ENCODE data around the gene TRIM33. TPM values are rescaled to one million over a fixed set of nuclear protein-coding genes. Genes with fewer than 3 reads are reported as not detected.
"Not testable (repeated sequence)": the region's sequence is repeated elsewhere in the genome, so short reads cannot be mapped to it uniquely, and the experiment has no call there.

Gene TRIM33
- total and polyA plus RNA-seq, 2 donors (not counting 1 experiment from before 2014, with no cell fraction given): 17.8 to 21.5 TPM

DNA sequence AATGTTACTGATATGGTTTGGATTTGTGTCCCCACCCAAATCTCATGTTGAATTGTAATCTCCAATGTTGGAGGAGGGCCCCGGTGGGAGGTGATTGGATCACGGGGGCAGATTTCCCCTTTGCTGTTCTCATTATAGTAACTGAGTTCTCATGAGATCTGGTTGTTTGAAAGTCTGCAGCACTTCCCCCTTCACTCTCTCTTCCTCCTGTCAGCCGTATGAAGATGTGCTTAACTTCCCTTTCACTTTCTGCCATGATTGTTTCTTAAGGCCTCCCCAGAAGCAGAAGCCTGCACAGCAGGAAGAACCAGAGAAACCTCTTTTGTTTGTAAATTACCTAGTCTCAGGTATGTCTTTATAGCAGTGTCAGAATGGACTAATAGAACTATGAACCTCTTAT lies 28.4 kb downstream of the TRIM33 start:
- Histone ChIP-seq H3K27ac (ENCODE audit: insufficient read depth, low read length) (no peak overlapping the region), H3K79me2 (ENCODE audit: control insufficient read depth, insufficient read depth, low read length) (peaks cover 27% of the 10 kb centered on the region), H3K4me1 (ENCODE audit: control insufficient read depth, extremely low read depth, insufficient read depth, low read length) (no peaks in the 10 kb centered on the region), H3K27me3 (ENCODE audit: control insufficient read depth, insufficient read depth, low read length) (no peaks in the 10 kb centered on the region), H3K9ac (ENCODE audit: insufficient read depth, low read length) (no peak overlapping the region), H3K36me3 (ENCODE audit: control insufficient read depth, insufficient read depth, low read length) (no peaks in the 10 kb centered on the region), H3K9me3 (ENCODE audit: control insufficient read depth, insufficient read depth, low read depth, low read length) (no peaks in the 10 kb centered on the region), H3K4me3 (replicated peaks in 1 of 4; ENCODE audit: control extremely low read depth in 1 of 4, insufficient read depth in 1 of 4, low read depth in 3 of 4, low read length in 4 of 4) (no peak overlapping the region), H3K4me2 (ENCODE audit: extremely low read depth, insufficient read depth, low read length) (no peak overlapping the region), H4K20me1 (ENCODE audit: control insufficient read depth, extremely low read depth, insufficient read depth, low read length) (no peaks in the 10 kb centered on the region), H2AFZ (ENCODE audit: low read length) (no peak overlapping the region)
- no peak for TF ChIP-seq EZH2 (IDR thresholded peaks at IDR 0.05; ENCODE audit: low read length, missing control alignments)
- TF ChIP-seq, protein P1, sequence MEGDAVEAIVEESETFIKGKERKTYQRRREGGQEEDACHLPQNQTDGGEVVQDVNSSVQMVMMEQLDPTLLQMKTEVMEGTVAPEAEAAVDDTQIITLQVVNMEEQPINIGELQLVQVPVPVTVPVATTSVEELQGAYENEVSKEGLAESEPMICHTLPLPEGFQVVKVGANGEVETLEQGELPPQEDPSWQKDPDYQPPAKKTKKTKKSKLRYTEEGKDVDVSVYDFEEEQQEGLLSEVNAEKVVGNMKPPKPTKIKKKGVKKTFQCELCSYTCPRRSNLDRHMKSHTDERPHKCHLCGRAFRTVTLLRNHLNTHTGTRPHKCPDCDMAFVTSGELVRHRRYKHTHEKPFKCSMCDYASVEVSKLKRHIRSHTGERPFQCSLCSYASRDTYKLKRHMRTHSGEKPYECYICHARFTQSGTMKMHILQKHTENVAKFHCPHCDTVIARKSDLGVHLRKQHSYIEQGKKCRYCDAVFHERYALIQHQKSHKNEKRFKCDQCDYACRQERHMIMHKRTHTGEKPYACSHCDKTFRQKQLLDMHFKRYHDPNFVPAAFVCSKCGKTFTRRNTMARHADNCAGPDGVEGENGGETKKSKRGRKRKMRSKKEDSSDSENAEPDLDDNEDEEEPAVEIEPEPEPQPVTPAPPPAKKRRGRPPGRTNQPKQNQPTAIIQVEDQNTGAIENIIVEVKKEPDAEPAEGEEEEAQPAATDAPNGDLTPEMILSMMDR (conservative IDR thresholded peaks at IDR 0.05 in 1 of 2, IDR thresholded peaks at IDR 0.05 in 1 of 2; ENCODE audit: low read depth in 1 of 2, low read length in 2 of 2): no peak
- DNase-seq (ENCODE audit: low read depth in 2 of 2): no peak

- not testable (repeated sequence) for H3K36me3 ChIP-seq (ENCODE audit: control insufficient read depth, insufficient read depth, low read length); H3K9ac ChIP-seq (ENCODE audit: insufficient read depth, low read length); H4K20me1 ChIP-seq (ENCODE audit: control insufficient read depth, extremely low read depth, insufficient read depth, low read length); DNase-seq (ENCODE audit: low read depth in 2 of 2); H3K27me3 ChIP-seq (ENCODE audit: control insufficient read depth, insufficient read depth, low read length); H3K4me2 ChIP-seq (ENCODE audit: extremely low read depth, insufficient read depth, low read length); H3K4me3 ChIP-seq (replicated peaks in 1 of 4; ENCODE audit: control extremely low read depth in 1 of 4, insufficient read depth in 1 of 4, low read depth in 3 of 4, low read length in 4 of 4); H3K4me1 ChIP-seq (ENCODE audit: control insufficient read depth, extremely low read depth, insufficient read depth, low read length); H2AFZ ChIP-seq (ENCODE audit: low read length); H3K9me3 ChIP-seq (ENCODE audit: control insufficient read depth, insufficient read depth, low read depth, low read length); H3K27ac ChIP-seq (ENCODE audit: insufficient read depth, low read length)
- H3K79me2 ChIP-seq (ENCODE audit: control insufficient read depth, insufficient read depth, low read length): peaks cover 31% of the 10 kb centered on the region
Measured at GRCh38 chr1:114479636-114480035, 31.4 kb downstream of the TRIM33 start.

DNA sequence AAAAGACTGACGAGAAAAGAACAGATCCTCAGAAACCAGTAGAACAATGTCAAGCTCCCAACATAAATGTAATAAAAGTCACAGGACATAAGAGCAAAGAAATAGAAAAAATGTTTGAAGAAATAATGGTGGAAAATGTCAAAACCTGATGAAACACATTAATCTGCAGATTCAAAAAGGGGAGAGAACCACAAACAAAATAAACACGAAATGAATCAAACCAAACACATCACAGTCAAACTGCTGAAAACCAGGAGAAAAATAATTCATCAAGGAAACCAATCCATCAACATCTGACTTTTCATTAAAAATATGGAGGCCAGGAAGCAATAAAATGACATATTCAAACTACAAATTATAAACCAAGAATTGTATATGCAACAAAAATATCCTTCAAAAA lies 31.9 kb downstream of the TRIM33 start:
- DNase-seq (ENCODE audit: low read depth in 2 of 2): no peak
- Histone ChIP-seq H4K20me1 (ENCODE audit: control insufficient read depth, extremely low read depth, insufficient read depth, low read length) (no peaks in the 10 kb centered on the region), H2AFZ (ENCODE audit: low read length) (no peak overlapping the region)

More for the DNA sequence above, 31.9 kb downstream of the TRIM33 start:
- no peak overlapping the region for H3K9ac ChIP-seq (ENCODE audit: insufficient read depth, low read length)
- no peak for TF ChIP-seq EZH2 (IDR thresholded peaks at IDR 0.05; ENCODE audit: low read length, missing control alignments)
- TF ChIP-seq, protein P1 (conservative IDR thresholded peaks at IDR 0.05 in 1 of 2, IDR thresholded peaks at IDR 0.05 in 1 of 2; ENCODE audit: low read depth in 1 of 2, low read length in 2 of 2): no peak
- H3K4me1 ChIP-seq (ENCODE audit: control insufficient read depth, extremely low read depth, insufficient read depth, low read length): no peaks in the 10 kb centered on the region
- H3K4me2 ChIP-seq (ENCODE audit: extremely low read depth, insufficient read depth, low read length): no peak overlapping the region
- H3K27ac ChIP-seq (ENCODE audit: insufficient read depth, low read length): no peak overlapping the region
- no peaks in the 10 kb centered on the region for H3K9me3 ChIP-seq (ENCODE audit: control insufficient read depth, insufficient read depth, low read depth, low read length)
- H3K36me3 ChIP-seq (ENCODE audit: control insufficient read depth, insufficient read depth, low read length): no peaks in the 10 kb centered on the region
- H3K27me3 ChIP-seq (ENCODE audit: control insufficient read depth, insufficient read depth, low read length): no peaks in the 10 kb centered on the region
- peaks cover 33% of the 10 kb centered on the region for H3K79me2 ChIP-seq (ENCODE audit: control insufficient read depth, insufficient read depth, low read length)
- H3K4me3 ChIP-seq (replicated peaks in 1 of 4; ENCODE audit: control extremely low read depth in 1 of 4, insufficient read depth in 1 of 4, low read depth in 3 of 4, low read length in 4 of 4): no peak overlapping the region

Data from fibroblast of lung (primary cell).